Mesangial cell (primary cell): ENCODE results near the gene KRTAP19-7. TPM values are rescaled to one million over a fixed set of nuclear protein-coding genes. Genes with fewer than 3 reads are reported as not detected.

Source experiments
- total RNA-seq: library from RNA; depleted of rRNA; stranded (reverse); fragments of >200 nt; gene quantifications from 2 replicates; pipeline ENCODE4 v1.2.3, GENCODE V29; 2015

The KRTAP19-7 gene, protein sequence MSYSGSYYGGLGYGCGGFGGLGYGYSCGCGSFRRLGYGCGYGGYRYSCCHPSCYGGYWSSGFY
- not detected in 2 replicates for total RNA-seq

DNA sequence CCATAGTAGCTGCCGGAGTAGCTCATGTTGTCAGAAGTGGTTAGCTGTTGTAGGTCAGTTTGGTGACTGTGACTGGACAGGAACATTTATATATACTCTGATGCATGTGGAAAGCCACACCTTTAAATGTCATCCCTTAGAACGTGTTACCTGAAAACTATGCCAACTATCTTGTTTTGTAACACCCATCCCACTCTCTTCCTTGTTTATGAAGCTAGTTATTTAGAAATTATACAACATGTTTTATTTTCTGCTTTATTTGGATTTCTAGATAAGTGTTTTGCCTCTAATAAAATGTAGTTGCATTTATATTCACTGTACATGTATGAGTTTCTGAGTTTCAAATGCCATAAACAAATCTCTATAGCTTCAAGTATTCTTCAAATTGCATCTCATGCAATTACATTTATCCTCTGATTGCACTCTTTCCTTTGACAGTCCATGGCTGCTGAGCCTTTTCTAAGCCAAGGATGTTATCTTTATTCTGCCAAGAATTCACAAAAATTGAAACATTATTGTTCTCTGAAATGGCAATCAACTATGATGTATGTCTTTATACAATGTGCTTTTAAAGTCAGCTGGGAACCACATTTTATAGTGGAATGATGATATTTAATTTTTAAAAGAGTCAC, at the start of gene KRTAP19-7:
KRTAP19-7 (minus strand) TSS at position 51 of the 632 bp plus-strand sequence; CDS start at position 26, 25 bp downstream.

DNA sequence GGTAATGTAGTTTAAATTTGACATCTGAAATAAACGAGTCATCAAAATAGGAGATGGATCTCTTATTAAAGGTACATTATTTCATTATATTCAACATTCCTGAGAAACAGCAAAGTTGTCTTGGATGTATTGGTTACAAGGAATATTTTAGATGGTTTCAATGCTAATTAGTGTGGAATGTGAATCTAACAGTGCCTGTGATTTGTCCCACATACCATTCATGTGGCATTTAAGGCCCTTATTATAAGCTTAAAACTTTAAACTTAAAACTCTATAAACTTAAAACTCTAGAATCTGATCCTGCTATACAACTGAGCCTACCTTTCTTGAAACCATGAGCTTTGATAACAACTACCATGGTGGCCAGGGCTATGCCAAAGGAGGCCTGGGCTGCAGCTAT, 39.7 kb upstream of the KRTAP19-7 start, which contains the start of gene KRTAP22-1:
KRTAP22-1 (plus strand) TSS at position 301 of the 400 bp plus-strand sequence.

DNA sequence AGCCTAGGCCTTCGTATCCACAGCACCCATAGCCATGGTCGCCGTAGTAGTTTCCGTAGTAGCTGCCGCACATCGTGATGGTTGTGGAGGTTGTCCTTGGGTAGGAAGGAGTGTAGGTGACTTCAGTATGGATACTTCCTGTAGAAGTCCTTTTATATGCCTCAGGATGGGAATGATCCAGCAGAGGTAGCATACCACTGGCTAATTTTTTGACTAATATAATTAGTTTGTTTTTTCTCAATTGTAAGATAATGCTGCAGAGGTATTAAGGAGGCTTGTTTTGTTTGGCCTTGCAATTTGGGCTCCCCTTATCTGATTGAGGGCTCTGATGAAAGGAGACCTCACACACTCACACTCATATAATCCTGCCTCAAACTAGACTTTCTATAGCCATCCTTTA, 37.7 kb upstream of the KRTAP19-7 start, which contains the start of gene KRTAP6-2:
KRTAP6-2 (minus strand) TSS at position 101 of the 400 bp plus-strand sequence; CDS start at position 73, 28 bp downstream.

DNA sequence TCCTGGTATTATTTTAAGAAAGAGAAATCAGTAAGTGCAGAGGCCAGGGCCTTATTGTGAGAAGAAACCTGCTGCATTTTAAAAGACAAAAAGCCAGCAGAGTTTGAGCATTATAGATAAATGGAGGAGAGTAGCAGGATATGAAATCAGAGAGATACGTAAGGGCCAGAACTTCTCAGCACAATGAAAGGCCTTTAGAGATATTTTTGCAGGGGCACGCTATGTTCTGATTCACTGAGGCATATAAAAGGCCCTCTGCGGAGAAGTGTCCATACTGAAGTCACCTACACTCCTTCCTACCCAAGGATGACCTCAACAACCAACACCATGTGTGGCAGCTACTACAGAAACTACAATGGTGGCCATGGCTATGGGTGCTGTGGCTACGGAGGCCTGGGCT, 31.0 kb upstream of the KRTAP19-7 start, which contains the start of gene KRTAP6-3:
KRTAP6-3 (plus strand) TSS at position 301 of the 400 bp plus-strand sequence; CDS start at position 307, 6 bp downstream.

DNA sequence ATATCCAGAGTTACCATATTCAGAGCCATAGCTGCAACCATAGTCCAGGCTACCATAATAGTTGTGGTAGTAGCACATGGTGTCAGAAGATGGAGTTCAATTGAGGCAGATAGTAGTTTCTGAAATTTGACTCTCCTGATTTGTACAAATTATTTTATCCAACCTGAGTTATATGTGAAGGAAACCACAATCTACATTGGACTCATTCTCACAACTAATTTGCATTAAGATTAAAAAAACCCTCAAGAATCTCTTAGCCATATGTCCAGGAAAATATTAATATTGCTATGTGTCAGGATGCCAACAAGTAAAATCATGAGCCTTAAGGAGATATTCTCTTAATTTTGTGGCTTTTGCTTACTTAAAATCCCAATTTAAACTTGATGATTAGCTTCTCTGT, 29.2 kb upstream of the KRTAP19-7 start, which contains the start of gene KRTAP22-2:
KRTAP22-2 (minus strand) TSS at position 101 of the 400 bp plus-strand sequence.

DNA sequence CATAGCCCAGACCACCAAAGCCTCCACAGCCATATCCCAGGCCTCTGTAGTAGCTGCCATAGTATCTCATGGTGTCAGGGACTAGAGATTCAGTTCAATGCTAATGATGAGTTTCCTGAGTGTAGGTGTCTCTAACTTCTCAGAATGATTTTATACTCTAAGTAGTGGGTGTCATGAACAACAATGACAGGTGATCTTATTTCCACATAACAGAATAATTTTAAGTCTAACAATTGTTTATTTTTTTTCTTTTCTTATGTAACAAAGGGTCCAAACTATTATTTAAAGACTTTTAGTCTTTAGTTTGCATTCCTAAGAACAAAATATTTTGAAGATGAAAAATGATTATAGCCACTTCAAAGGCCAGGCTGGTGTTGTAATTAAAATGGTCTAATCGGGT, 19.4 kb downstream of the KRTAP19-7 start, which contains the start of gene KRTAP19-6:
KRTAP19-6 (minus strand) TSS at position 101 of the 400 bp plus-strand sequence; CDS start at position 70, 31 bp downstream.

Other genes starting within 250 kb of the KRTAP19-7 start
- gene KRTAP26-1, start 241.0 kb downstream of the KRTAP19-7 start, total RNA-seq: not detected in 2 replicates
- gene KRTAP27-1, start 223.6 kb downstream of the KRTAP19-7 start, total RNA-seq: not detected in 2 replicates
- gene KRTAP23-1, start 212.7 kb downstream of the KRTAP19-7 start, total RNA-seq: not detected in 2 replicates
- gene KRTAP13-2, start 189.0 kb downstream of the KRTAP19-7 start, total RNA-seq: not detected in 2 replicates
- not detected in 2 replicates for gene KRTAP13-1, start 165.3 kb downstream of the KRTAP19-7 start, total RNA-seq
- gene KRTAP13-3, start 135.4 kb downstream of the KRTAP19-7 start, total RNA-seq: not detected in 2 replicates
- gene KRTAP13-4, start 131.1 kb downstream of the KRTAP19-7 start, total RNA-seq: not detected in 2 replicates
- not detected in 2 replicates for gene KRTAP15-1, start 121.0 kb downstream of the KRTAP19-7 start, total RNA-seq
- gene KRTAP19-1, start 80.9 kb downstream of the KRTAP19-7 start, total RNA-seq: not detected in 2 replicates
- not detected in 2 replicates for gene KRTAP19-2, start 73.9 kb downstream of the KRTAP19-7 start, total RNA-seq
- gene KRTAP19-3, start 69.3 kb downstream of the KRTAP19-7 start, total RNA-seq: not detected in 2 replicates
- gene KRTAP19-4, start 64.1 kb downstream of the KRTAP19-7 start, total RNA-seq: not detected in 2 replicates
- not detected in 2 replicates for gene KRTAP19-5, start 59.2 kb downstream of the KRTAP19-7 start, total RNA-seq
- gene KRTAP19-6, start 19.4 kb downstream of the KRTAP19-7 start, total RNA-seq: not detected in 2 replicates
- gene KRTAP22-2, start 29.1 kb upstream of the KRTAP19-7 start, total RNA-seq: not detected in 2 replicates
- not detected in 2 replicates for gene KRTAP6-3, start 31.1 kb upstream of the KRTAP19-7 start, total RNA-seq
- not detected in 2 replicates for gene KRTAP6-2, start 37.6 kb upstream of the KRTAP19-7 start, total RNA-seq
- gene KRTAP22-1, start 39.8 kb upstream of the KRTAP19-7 start, total RNA-seq: not detected in 2 replicates
- gene KRTAP6-1, start 52.6 kb upstream of the KRTAP19-7 start, total RNA-seq: not detected in 2 replicates
- not detected in 2 replicates for gene KRTAP20-1, start 55.1 kb upstream of the KRTAP19-7 start, total RNA-seq
- gene KRTAP20-4, start 59.3 kb upstream of the KRTAP19-7 start, total RNA-seq: not detected in 2 replicates
- not detected in 2 replicates for gene KRTAP20-2, start 73.9 kb upstream of the KRTAP19-7 start, total RNA-seq
- gene KRTAP20-3, start 81.5 kb upstream of the KRTAP19-7 start, total RNA-seq: not detected in 2 replicates
- not detected in 2 replicates for gene KRTAP21-3, start 157.5 kb upstream of the KRTAP19-7 start, total RNA-seq
- gene KRTAP21-2, start 185.9 kb upstream of the KRTAP19-7 start, total RNA-seq: not detected in 2 replicates
- not detected in 2 replicates for gene KRTAP21-1, start 194.1 kb upstream of the KRTAP19-7 start, total RNA-seq